NCI-H2081 (cell line): Measurements from ENCODE around the gene TSEN34.
"Not testable (repeated sequence)": the region's sequence is repeated elsewhere in the genome, so short reads cannot be mapped to it uniquely, and the experiment has no call there.

Experiments
- DNase-seq, 2 experiments: peaks; one replicate each; lab custom pipeline; 2025; lab: John Stamatoyannopoulos, UW

The TSEN34 gene

DNA sequence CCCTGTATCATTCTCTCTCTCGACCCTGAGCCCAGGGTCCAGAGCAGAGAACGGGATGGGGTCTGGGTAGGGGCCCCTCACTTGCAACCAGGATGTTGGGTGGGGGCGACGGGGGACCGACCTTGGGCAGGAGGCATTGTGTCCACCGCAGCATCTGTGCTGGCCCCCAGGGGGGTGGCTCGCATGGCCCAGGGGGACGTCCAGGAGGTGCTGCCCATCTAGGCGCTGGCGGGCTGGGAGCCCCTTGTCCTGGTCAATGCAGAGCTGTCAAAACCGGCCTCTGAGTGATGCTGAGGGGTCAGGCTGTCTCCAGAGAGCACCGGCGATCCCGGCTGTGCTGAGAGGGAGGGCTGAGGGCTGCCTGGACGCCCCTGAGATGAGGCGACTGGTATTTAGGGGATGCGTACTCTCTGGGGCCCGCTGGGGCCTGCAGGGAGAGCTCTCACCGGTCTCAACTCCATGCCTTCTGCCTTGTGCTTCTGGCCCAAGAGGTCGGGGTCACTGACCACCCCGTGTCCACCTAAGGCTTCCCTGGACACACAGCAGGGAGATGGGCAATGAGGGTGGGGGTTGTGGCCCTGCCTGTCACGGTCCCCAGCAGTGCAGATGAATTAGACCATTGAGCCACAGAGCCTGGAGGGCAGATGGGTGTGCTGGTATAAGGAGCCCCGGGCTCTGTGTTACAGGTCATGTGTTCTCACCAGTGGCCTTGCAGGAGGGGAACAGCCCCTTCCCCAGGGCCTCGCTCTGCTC, 18.1 kb downstream of the TSEN34 start:
- no peak for DNase-seq

GRCh38 chr19:54209811-54210494, 18.8 kb downstream of the TSEN34 start:
- peak; percentile 80 to 94 for DNase-seq

DNA sequence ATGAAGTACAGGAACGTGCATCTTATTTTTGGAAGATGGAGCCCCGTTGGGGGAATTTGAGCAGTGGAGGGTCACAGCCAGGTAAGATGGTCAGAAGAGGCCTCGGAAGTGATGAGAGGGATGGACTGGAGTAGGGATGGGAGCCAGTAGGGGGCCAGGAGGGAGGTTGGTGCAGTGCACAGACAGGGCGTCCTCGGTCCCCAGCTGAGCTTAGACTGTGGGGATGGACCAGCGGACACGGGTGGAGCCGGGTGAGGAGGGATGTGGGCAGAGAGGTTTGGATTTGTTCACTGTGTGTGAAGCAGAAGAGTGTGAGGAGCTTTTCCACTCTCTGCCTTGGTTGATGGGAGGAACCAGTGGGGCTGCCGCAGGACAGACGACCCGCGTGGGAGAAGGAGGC, 20.1 kb downstream of the TSEN34 start:
- no peak for DNase-seq

- DNase-seq: not testable (repeated sequence)
Measured at GRCh38 chr19:54214217-54214616, 23.1 kb downstream of the TSEN34 start.

DNA sequence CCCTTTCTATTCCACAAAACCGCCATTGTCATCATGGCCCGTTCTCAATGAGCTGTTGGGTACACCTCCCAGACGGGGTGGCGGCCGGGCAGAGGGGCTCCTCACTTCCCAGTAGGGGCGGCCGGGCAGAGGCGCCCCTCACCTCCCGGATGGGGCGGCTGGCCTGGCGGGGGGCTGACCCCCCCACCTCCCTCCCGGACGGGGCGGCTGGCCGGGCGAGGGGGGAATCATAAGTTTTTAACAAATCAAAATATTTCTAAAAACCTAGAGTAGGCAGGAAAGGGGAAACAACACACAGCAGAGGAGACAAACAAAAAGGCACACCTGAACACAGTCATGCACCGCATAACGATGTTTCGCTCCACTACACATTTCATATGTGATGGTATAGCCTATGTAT, 23.6 kb downstream of the TSEN34 start:
- DNase-seq: not testable (repeated sequence)

DNA sequence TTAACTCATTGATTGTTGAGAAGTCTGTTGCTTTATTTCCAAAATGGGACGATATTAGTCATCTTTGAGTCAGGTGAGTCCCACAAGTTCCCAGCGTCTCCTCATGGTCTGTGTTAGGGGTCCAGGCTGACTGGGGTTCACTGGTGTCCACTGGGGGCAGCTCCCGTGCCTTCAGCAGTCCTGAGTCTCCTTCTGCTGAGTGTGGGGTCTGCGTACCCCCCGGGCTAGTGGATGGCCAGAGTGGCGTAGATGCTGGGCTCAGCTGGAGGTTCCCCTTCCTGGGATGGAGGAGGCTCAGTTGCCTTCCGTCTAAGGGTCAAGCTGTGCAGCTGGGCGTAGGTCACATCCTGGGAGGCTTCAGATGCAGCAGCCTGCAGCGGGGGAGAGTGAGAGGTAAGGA, 25.8 kb downstream of the TSEN34 start:
- no peak for DNase-seq

- DNase-seq: not testable (repeated sequence)
Measured at GRCh38 chr19:54217517-54218247, 26.6 kb downstream of the TSEN34 start.

- DNase-seq: no peak
Measured at GRCh38 chr19:54218259-54218658, 27.2 kb downstream of the TSEN34 start.

- no peak for DNase-seq
Measured at GRCh38 chr19:54218960-54219661, 28.0 kb downstream of the TSEN34 start.

DNA sequence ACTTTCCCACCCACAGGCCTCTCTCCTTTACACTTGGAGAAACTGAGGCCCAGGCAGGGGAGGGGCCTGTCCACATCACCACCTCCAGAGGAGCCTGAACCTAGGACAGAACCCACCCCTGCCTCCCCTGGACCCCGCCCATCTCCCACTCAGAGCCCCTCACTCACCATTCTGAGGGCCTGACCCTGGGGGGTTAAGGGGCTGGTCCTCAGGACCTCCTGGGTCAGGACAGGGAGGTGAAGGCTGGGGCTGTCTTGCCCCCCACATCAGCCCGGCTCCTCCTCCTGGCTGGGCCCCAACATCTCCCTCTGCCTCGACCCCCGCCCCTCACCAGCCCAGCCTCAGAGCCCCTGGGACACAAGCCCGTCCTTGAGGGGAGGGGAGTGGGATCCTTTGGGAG, 28.6 kb downstream of the TSEN34 start:
- DNase-seq: not testable (repeated sequence)

GRCh38 chr19:54221947-54222346, 30.8 kb downstream of the TSEN34 start:
- not testable (repeated sequence) for DNase-seq

DNA sequence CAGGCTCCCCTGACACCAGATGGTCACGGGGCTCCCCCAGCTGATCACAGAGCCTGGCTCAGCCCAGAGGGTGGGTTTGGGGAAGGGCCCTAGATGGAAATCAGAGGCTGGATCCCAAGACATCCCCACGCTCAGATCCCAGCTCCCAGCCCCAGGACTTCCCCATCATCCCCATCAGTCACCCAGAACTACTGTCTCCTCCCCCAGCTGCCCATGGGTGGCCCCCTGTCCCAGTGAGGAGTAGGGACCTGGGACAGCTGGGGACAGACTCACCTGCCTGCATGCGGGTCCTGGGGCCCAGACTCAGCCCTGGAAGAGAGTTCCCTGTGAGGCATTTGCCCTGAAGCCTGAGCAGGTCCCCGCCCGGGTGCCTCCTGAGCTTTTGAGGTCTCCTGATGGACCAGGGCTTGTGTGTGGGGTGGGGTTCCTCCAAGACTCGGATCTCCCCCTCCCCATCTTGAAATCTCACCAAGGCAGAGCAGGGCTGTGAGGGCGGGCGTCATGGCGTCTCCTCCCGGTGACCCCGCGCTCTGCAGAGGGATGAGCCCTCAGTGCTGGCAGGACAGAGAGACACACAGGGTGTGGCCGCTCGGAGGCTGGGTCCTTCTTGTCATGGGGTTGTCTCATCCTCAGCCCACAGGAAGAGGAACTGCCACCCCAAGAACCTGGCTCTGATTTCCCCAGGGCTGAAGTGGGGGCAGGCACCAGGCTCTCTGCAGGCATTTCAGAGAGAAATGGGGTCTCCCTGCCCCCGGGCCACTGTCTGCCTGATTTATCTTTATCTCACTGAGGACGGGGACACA, 31.6 kb downstream of the TSEN34 start, which contains the start of gene LILRB3:
Gene LILRB3 (minus strand): TSS at position 534 of the 803 bp plus-strand sequence. CDS start 31 bp downstream, at position 503.
- not testable (repeated sequence) for DNase-seq

GRCh38 chr19:54223277-54223936, 32.3 kb downstream of the TSEN34 start:
- not testable (repeated sequence) for DNase-seq

DNA sequence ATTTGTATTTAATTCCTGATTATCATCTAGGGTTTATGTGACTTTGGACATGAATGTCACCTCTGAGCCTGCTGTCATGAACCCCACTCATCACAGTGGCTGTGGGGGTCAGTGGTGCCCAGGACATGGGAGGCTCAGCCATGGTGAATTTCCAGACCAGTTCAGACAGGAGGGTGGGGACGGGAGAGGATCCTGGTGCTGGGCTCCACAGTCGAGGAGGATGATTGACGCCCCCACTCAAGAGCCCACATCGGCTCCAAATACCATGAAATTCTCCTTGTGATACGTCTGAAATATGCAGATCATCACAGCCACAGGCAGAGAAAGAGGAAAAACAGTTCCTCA, 32.8 kb downstream of the TSEN34 start:
- DNase-seq: not testable (repeated sequence)

- DNase-seq: not testable (repeated sequence)
Measured at GRCh38 chr19:54224619-54225018, 33.5 kb downstream of the TSEN34 start.

DNA sequence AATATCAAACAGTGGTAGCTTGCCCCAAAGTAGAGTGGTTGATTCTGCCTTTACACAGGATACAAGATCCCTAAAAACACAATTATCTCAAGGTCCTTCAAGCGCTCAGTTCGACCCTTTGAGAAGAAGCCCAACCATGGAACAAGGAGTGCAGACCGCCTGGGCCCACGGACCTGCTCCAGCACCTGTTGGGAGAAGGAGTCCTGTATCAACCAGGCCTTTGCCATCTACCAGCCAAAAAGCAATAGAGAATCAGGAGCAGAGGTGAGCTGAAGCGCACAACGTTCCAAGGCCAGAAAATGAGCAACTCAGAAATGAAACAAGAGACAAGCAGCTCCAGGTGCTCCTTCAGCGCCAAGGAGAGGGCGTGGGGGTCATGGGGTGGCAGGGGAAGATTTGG, 38.0 kb downstream of the TSEN34 start:
- no peak for DNase-seq

GRCh38 chr19:54230031-54230430, 38.9 kb downstream of the TSEN34 start:
- no peak for DNase-seq

DNA sequence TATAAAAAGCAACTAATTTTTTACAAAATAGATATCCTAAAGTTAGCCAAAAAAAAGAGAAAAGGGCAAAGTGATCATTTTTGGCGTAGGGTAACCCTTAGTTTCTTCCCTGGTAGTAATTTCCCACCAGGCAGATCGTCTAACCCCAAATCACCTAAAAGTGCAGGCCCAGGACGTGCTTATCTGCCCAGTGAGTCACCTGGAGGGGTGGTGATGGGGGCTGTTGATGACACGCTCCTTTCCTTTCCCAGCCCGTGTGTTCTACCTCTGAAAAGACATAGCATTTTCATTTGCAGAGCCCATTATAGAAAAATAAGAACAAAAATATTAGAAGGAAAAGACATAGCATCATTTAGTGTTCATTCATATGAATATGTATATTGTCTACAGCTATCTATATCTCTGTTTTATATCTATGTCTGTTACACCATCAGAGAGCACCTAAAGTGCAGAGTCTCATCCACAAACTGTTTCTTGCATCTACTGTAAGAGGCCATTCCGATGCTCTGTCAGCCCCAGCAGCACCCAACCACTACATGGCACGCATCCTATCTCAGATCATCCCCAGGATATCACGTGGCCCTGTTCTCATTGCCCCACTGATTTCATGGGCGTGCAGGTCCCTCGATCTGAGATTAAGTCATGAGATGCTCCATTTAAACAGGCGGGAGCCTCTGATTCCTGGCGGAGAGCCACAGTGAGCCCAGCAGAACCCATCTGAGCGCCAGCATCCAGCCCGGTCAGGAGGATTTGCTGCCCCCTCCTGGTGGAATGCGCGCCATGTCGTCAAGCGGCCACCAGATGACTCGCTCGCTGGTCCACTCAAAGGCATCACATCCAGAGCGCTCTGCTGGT, 40.2 kb downstream of the TSEN34 start:
- DNase-seq: peak; percentile 71 to 79

GRCh38 chr19:54233941-54234340, 42.8 kb downstream of the TSEN34 start:
- DNase-seq: no peak
